Liver (tissue), 9 donors: ENCODE measurements around the gene PLA2G4D. TPM values are rescaled to one million over a fixed set of nuclear protein-coding genes. Genes with fewer than 3 reads are reported as not detected.

Experiments
- DNase-seq: peaks from one replicate; pipeline ENCODE4 v3.0.0-alpha.2; 2017; ENCODE audit warnings: low spot score
- H3K27ac ChIP-seq, 2 donors: one replicate each; pipeline ENCODE4 v1.7.0; 2013; ENCODE audit warnings: inconsistent platforms in 2 of 2, low read length in 2 of 2, control low read depth in 1 of 2, low read depth in 1 of 2, mild to moderate bottlenecking in 1 of 2
- H3K27me3 ChIP-seq, 4 donors: one replicate each; pipeline versions ENCODE4 v1.6.1 to v1.7.0; 2013; ENCODE audit warnings: low read length in 3 of 4, inconsistent platforms in 1 of 4, mild to moderate bottlenecking in 1 of 4, moderate library complexity in 1 of 4; ENCODE audit not compliant: control insufficient read depth in 4 of 4, insufficient read depth in 4 of 4
- H3K36me3 ChIP-seq, 4 donors: one replicate each; pipeline versions ENCODE4 v1.6.1 to v1.7.0; 2013; ENCODE audit warnings: low read length in 3 of 4, mild to moderate bottlenecking in 3 of 4, low read depth in 1 of 4, moderate library complexity in 1 of 4; ENCODE audit not compliant: control insufficient read depth in 4 of 4, insufficient read depth in 3 of 4
- H3K4me1 ChIP-seq, 4 donors: one replicate each; pipeline versions ENCODE4 v1.6.1 to v1.7.0; 2013; ENCODE audit warnings: low read length in 3 of 4, mild to moderate bottlenecking in 3 of 4, moderate library complexity in 1 of 4; ENCODE audit not compliant: control insufficient read depth in 4 of 4, insufficient read depth in 4 of 4
- H3K4me3 ChIP-seq, 3 donors: one replicate each; pipeline versions ENCODE4 v1.6.1 to v1.7.0; 2013; ENCODE audit warnings: low read length in 3 of 3, control low read depth in 1 of 3, low read depth in 1 of 3, mild to moderate bottlenecking in 1 of 3
- H3K9ac ChIP-seq, 2 donors: one replicate each; pipeline ENCODE4 v1.7.0; 2013; ENCODE audit warnings: low read length in 2 of 2, mild to moderate bottlenecking in 2 of 2, moderate library complexity in 2 of 2, control low read depth in 1 of 2, low read depth in 1 of 2
- H3K9me3 ChIP-seq, 4 donors: one replicate each; pipeline versions ENCODE4 v1.6.1 to v1.7.0; 2013; ENCODE audit warnings: low read length in 3 of 4; ENCODE audit not compliant: control insufficient read depth in 4 of 4
- CTCF ChIP-seq: fragments of 150-350 bp; IDR thresholded peaks from 2 replicates; pipeline ENCODE4 v1.5.1; 2017; ENCODE audit warnings: improper control_type of control experiment, low read depth, low read length; ENCODE audit not compliant: missing input control
- EGR1 ChIP-seq, 2 donors: IDR thresholded peaks; 2 replicates each; pipeline ENCODE4 v1.6.1; 2016 to 2018; ENCODE audit warnings: antibody characterized with exemption in 2 of 2, low read depth in 2 of 2
- FOXA1 ChIP-seq: IDR thresholded peaks from 2 replicates; pipeline ENCODE4 v1.6.1; 2016; ENCODE audit warnings: antibody characterized with exemption
- HNF4A ChIP-seq, 2 donors: conservative IDR thresholded peaks; 2 replicates each; pipeline ENCODE4 v1.6.1; 2016; ENCODE audit warnings: antibody characterized with exemption in 2 of 2, mild to moderate bottlenecking in 2 of 2
- JUND ChIP-seq, 2 donors: IDR thresholded peaks; 2 replicates each; pipeline ENCODE4 v1.6.1; 2016; ENCODE audit warnings: antibody characterized with exemption in 2 of 2
- MAX ChIP-seq: IDR thresholded peaks from 2 replicates; pipeline ENCODE4 v1.6.1; 2016; ENCODE audit warnings: antibody characterized with exemption
- NR2F2 ChIP-seq: IDR thresholded peaks from 2 replicates; pipeline ENCODE4 v1.6.1; 2016; ENCODE audit warnings: antibody characterized with exemption
- RAD21 ChIP-seq, 2 donors: IDR thresholded peaks; 2 replicates each; pipeline ENCODE4 v1.6.1; 2016; ENCODE audit warnings: antibody characterized with exemption in 2 of 2, mild to moderate bottlenecking in 2 of 2
- RXRA ChIP-seq, 2 donors: IDR thresholded peaks; 2 replicates each; pipeline ENCODE4 v1.6.1; 2017 to 2018; ENCODE audit warnings: antibody characterized with exemption in 2 of 2, mild to moderate bottlenecking in 1 of 2
- SP1 ChIP-seq: IDR thresholded peaks from 2 replicates; pipeline ENCODE4 v1.6.1; 2018; ENCODE audit warnings: antibody characterized with exemption, mild to moderate bottlenecking
- TAF1 ChIP-seq: conservative IDR thresholded peaks from 2 replicates; pipeline ENCODE4 v1.6.1; 2016; ENCODE audit warnings: antibody characterized with exemption, mild to moderate bottlenecking
- YY1 ChIP-seq: IDR thresholded peaks from 2 replicates; pipeline ENCODE4 v1.6.1; 2016; ENCODE audit warnings: antibody characterized with exemption, mild to moderate bottlenecking
- ZBTB33 ChIP-seq: IDR thresholded peaks from 2 replicates; pipeline ENCODE4 v1.6.1; 2016; ENCODE audit warnings: antibody characterized with exemption
- WGBS: extraction: QIAGEN DNeasy Blood & Tissue Kit; methylation state at CpG from one replicate; pipeline ENCODE4 v1.1.7; 2013; 5-methylcytosine and 5-hydroxymethylcytosine counted together
- polyA plus RNA-seq, 2 donors: library from polyadenylated mRNA; stranded (reverse) in 1 of 2; unstranded in 1 of 2; fragments of 200-250 nt in 1 of 2; fragments of >200 nt in 1 of 2; fragmentation: Nextera tagmentation in 1 of 2; extraction: Ambion mirVana in 1 of 2; gene quantifications; one replicate each; pipeline versions ENCODE4 v1.2.1 to v1.2.3, GENCODE V29; 2013 to 2015
- total RNA-seq, 2 donors: library from RNA; depleted of rRNA; stranded (reverse); fragments of >200 nt; gene quantifications; one replicate each; pipeline ENCODE4 v1.2.3, GENCODE V29; 2014
- TF ChIP-seq, protein P1 (sequence below): IDR thresholded peaks from 2 replicates; pipeline ENCODE4 v1.6.1; 2016; ENCODE audit warnings: antibody characterized with exemption, mild to moderate bottlenecking
- TF ChIP-seq, protein P2 (sequence below): IDR thresholded peaks from 2 replicates; pipeline ENCODE4 v1.6.1; 2016; ENCODE audit warnings: antibody characterized with exemption
- donor health status: healthy.
- donor health status: healthy.
- donor health status: healthy.
- donor health status: healthy.
- donor health status: healthy.

Gene PLA2G4D
- total and polyA plus RNA-seq, 4 donors, result not detected

- Histone ChIP-seq H3K9ac (no peak overlapping the region), H3K27ac (no peak overlapping the region), H3K9me3 (no peaks in the 10 kb centered on the region), H3K27me3 (no peaks in the 10 kb centered on the region), H3K4me3 (no peak overlapping the region), H3K4me1 (no peaks in the 10 kb centered on the region), H3K36me3 (no peaks in the 10 kb centered on the region)
- no peak for DNase-seq
- TF ChIP-seq CTCF (no peak), MAX (no peak), EGR1 (IDR thresholded peaks at IDR 0.05; ENCODE audit: low read depth in 2 of 2) (no peak), RXRA (IDR thresholded peaks at IDR 0.05) (no peak), JUND (IDR thresholded peaks at IDR 0.05) (no peak), SP1 (no peak), RAD21 (IDR thresholded peaks at IDR 0.05) (no peak), ZBTB33 (no peak), TAF1 (no peak), NR2F2 (no peak), YY1 (no peak), HNF4A (conservative IDR thresholded peaks at IDR 0.05) (no peak), FOXA1 (no peak)
- TF ChIP-seq, protein P1, sequence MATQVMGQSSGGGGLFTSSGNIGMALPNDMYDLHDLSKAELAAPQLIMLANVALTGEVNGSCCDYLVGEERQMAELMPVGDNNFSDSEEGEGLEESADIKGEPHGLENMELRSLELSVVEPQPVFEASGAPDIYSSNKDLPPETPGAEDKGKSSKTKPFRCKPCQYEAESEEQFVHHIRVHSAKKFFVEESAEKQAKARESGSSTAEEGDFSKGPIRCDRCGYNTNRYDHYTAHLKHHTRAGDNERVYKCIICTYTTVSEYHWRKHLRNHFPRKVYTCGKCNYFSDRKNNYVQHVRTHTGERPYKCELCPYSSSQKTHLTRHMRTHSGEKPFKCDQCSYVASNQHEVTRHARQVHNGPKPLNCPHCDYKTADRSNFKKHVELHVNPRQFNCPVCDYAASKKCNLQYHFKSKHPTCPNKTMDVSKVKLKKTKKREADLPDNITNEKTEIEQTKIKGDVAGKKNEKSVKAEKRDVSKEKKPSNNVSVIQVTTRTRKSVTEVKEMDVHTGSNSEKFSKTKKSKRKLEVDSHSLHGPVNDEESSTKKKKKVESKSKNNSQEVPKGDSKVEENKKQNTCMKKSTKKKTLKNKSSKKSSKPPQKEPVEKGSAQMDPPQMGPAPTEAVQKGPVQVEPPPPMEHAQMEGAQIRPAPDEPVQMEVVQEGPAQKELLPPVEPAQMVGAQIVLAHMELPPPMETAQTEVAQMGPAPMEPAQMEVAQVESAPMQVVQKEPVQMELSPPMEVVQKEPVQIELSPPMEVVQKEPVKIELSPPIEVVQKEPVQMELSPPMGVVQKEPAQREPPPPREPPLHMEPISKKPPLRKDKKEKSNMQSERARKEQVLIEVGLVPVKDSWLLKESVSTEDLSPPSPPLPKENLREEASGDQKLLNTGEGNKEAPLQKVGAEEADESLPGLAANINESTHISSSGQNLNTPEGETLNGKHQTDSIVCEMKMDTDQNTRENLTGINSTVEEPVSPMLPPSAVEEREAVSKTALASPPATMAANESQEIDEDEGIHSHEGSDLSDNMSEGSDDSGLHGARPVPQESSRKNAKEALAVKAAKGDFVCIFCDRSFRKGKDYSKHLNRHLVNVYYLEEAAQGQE, result no peak
- TF ChIP-seq, protein P2, sequence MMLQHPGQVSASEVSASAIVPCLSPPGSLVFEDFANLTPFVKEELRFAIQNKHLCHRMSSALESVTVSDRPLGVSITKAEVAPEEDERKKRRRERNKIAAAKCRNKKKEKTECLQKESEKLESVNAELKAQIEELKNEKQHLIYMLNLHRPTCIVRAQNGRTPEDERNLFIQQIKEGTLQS, result no peak
- WGBS, result 93% methylated on average over 3 of the region's 3 CpGs
These were observed 29.2 kb upstream of the PLA2G4D start for GRCh38 chr15:42123546-42123945.

- DNase-seq, result no peak
- H3K9me3 ChIP-seq, result no peaks in the 10 kb centered on the region
- 27% methylated on average over 2 of the region's 2 CpGs for WGBS
These were observed 27.3 kb upstream of the PLA2G4D start for GRCh38 chr15:42121682-42122081.

More at GRCh38 chr15:42121682-42122081, 27.3 kb upstream of the PLA2G4D start:
- Histone ChIP-seq H3K36me3 (no peaks in the 10 kb centered on the region), H3K4me1 (no peaks in the 10 kb centered on the region), H3K4me3 (no peak overlapping the region), H3K27me3 (no peaks in the 10 kb centered on the region), H3K9ac (no peak overlapping the region), H3K27ac (no peak overlapping the region)
- TF ChIP-seq TAF1 (no peak), CTCF (no peak), JUND (IDR thresholded peaks at IDR 0.05) (no peak)
- TF ChIP-seq, protein P2, result no peak
